ENCODE results near the gene ZNF608.

- TF ChIP-seq CTCF (conservative IDR thresholded peaks at IDR 0.05; ENCODE audit: low read depth, low read length) (no peak), EZH2 (IDR thresholded peaks at IDR 0.05; ENCODE audit: borderline replicate concordance, low read depth, low read length, poor library complexity, severe bottlenecking) (no peak)
Observed at GRCh38 chr5:124755041-124755440, 8.6 kb upstream of the ZNF608 start.

Data from A673 (cell line).